HepG2 (cell line): ENCODE measurements around the gene IDUA. TPM values are rescaled to one million over a fixed set of nuclear protein-coding genes. Genes with fewer than 3 reads are reported as not detected.

ENCODE experiments used
- HES4 ChIP-seq: sonication (generic); formaldehyde crosslinking; IDR thresholded peaks from 2 replicates; pipeline ENCODE4 v1.9.0; 2021; ENCODE audit warnings: mild to moderate bottlenecking, missing genetic modification reagents, borderline replicate concordance
- SPEN ChIP-seq: sonication (generic); formaldehyde crosslinking; IDR thresholded peaks from 2 replicates; pipeline ENCODE4 v1.5.1; 2020; ENCODE audit warnings: low read depth, mild to moderate bottlenecking, missing genetic modification reagents
- ZNF740 ChIP-seq: sonication (generic); formaldehyde crosslinking; IDR thresholded peaks from 2 replicates; pipeline ENCODE4 v1.4.0; 2020; ENCODE audit warnings: missing genetic modification reagents
- polyA plus RNA-seq, 8 experiments: library from polyadenylated mRNA; depleted of rRNA in 3 of 8; stranded (reverse) in 7 of 8; unstranded in 1 of 8; fragments of >200 nt; fragmentation: Illumina TruSeq in 4 of 8; extraction: Trizol in 4 of 8; gene quantifications; 2 replicates each; pipeline versions ENCODE4 v1.2.1 to v1.2.3, GENCODE V29; 2011 to 2016; ENCODE audit warnings: low read depth in 4 of 8, missing spikeins in 1 of 8, mixed read lengths in 1 of 8; ENCODE audit not compliant: insufficient read depth in 1 of 8
- total RNA-seq, 5 experiments: library from RNA; depleted of rRNA; stranded (reverse); fragments of >200 nt; fragmentation: Illumina TruSeq; extraction: Trizol; gene quantifications; 2 replicates each; pipeline ENCODE4 v1.2.3, GENCODE V29; 2016; ENCODE audit warnings: low read depth in 1 of 5
- TF ChIP-seq, protein P1 (sequence below): sonication (generic); formaldehyde crosslinking; IDR thresholded peaks from 2 replicates; pipeline ENCODE4 v1.5.0; 2020; ENCODE audit warnings: mild to moderate bottlenecking, missing genetic modification reagents, borderline replicate concordance
- TF ChIP-seq, protein P2 (sequence below): sonication (generic); formaldehyde crosslinking; IDR thresholded peaks from 2 replicates; pipeline ENCODE4 v1.4.0; 2020; ENCODE audit warnings: missing genetic modification reagents
- TF ChIP-seq, protein P3 (sequence below): sonication (generic); formaldehyde crosslinking; IDR thresholded peaks from 2 replicates; pipeline ENCODE4 v1.4.0; 2020; ENCODE audit warnings: missing genetic modification reagents

The IDUA gene
- total and polyA plus RNA-seq, 2 of the 13 experiments (the other 11 are each of a cell fraction or from before 2014, with no cell fraction given) = 0.77 to 1.0 TPM

DNA sequence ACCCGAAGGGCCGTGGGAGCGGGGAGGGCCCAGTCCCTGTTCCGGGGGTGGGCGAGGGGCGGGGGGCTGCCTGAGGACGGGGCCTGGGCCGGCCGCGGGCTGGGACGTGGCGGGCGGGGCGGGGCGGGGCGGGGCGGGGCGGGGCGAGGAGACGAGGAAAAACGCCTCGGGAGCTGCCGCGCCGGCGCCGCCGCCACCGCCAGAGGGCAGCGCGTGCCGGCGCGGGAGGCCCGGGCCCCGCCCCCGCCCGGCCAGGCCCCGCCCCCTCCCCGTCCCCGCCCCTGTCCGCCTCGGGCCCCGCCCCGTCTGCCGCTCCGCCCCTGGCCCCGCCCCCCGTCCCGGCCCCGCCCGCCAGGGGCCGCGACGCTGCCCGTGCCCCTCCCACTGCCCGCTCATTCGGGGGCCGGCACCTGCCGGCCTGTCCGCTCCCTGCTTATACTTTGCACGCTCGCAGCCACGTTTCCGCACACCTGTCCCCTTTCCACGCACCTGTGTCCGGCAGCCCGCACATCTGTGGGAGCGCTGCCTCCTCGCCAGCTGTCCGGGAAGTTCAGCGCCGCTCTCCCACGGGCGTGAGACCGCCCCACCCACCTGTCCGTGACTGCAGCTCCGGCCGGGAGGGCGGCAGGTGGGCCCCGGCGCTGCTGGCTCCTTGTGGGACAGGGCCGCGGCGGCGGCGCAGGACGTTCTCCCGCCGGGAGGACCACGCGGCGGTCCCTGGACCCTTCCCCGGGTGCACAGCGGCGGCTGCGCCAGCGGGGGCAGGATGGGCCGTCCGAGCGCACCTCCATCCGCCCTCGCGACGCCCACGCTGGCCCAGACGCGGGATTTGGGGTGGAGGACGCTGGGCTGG lies 22.9 kb downstream of the IDUA start (continued):
- TF ChIP-seq, protein P1, sequence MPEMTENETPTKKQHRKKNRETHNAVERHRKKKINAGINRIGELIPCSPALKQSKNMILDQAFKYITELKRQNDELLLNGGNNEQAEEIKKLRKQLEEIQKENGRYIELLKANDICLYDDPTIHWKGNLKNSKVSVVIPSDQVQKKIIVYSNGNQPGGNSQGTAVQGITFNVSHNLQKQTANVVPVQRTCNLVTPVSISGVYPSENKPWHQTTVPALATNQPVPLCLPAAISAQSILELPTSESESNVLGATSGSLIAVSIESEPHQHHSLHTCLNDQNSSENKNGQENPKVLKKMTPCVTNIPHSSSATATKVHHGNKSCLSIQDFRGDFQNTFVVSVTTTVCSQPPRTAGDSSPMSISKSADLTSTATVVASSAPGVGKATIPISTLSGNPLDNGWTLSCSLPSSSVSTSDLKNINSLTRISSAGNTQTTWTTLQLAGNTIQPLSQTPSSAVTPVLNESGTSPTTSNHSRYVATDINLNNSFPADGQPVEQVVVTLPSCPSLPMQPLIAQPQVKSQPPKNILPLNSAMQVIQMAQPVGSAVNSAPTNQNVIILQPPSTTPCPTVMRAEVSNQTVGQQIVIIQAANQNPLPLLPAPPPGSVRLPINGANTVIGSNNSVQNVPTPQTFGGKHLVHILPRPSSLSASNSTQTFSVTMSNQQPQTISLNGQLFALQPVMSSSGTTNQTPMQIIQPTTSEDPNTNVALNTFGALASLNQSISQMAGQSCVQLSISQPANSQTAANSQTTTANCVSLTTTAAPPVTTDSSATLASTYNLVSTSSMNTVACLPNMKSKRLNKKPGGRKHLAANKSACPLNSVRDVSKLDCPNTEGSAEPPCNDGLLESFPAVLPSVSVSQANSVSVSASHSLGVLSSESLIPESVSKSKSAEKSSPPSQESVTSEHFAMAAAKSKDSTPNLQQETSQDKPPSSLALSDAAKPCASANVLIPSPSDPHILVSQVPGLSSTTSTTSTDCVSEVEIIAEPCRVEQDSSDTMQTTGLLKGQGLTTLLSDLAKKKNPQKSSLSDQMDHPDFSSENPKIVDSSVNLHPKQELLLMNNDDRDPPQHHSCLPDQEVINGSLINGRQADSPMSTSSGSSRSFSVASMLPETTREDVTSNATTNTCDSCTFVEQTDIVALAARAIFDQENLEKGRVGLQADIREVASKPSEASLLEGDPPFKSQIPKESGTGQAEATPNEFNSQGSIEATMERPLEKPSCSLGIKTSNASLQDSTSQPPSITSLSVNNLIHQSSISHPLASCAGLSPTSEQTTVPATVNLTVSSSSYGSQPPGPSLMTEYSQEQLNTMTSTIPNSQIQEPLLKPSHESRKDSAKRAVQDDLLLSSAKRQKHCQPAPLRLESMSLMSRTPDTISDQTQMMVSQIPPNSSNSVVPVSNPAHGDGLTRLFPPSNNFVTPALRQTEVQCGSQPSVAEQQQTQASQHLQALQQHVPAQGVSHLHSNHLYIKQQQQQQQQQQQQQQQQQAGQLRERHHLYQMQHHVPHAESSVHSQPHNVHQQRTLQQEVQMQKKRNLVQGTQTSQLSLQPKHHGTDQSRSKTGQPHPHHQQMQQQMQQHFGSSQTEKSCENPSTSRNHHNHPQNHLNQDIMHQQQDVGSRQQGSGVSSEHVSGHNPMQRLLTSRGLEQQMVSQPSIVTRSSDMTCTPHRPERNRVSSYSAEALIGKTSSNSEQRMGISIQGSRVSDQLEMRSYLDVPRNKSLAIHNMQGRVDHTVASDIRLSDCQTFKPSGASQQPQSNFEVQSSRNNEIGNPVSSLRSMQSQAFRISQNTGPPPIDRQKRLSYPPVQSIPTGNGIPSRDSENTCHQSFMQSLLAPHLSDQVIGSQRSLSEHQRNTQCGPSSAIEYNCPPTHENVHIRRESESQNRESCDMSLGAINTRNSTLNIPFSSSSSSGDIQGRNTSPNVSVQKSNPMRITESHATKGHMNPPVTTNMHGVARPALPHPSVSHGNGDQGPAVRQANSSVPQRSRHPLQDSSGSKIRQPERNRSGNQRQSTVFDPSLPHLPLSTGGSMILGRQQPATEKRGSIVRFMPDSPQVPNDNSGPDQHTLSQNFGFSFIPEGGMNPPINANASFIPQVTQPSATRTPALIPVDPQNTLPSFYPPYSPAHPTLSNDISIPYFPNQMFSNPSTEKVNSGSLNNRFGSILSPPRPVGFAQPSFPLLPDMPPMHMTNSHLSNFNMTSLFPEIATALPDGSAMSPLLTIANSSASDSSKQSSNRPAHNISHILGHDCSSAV (CRISPR knock-in tag) = no peak
- TF ChIP-seq HES4 (peak; percentile 12; the same call in 1 of the 2 replicates), ZNF740 (CRISPR knock-in tag) (peak; percentile 39; the same call in 1 of the 2 replicates), SPEN (CRISPR knock-in tag) (peak; percentile 45; the same call in 1 of the 2 replicates)
- TF ChIP-seq, protein P2, sequence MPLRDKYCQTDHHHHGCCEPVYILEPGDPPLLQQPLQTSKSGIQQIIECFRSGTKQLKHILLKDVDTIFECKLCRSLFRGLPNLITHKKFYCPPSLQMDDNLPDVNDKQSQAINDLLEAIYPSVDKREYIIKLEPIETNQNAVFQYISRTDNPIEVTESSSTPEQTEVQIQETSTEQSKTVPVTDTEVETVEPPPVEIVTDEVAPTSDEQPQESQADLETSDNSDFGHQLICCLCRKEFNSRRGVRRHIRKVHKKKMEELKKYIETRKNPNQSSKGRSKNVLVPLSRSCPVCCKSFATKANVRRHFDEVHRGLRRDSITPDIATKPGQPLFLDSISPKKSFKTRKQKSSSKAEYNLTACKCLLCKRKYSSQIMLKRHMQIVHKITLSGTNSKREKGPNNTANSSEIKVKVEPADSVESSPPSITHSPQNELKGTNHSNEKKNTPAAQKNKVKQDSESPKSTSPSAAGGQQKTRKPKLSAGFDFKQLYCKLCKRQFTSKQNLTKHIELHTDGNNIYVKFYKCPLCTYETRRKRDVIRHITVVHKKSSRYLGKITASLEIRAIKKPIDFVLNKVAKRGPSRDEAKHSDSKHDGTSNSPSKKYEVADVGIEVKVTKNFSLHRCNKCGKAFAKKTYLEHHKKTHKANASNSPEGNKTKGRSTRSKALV = 0 out of 2 replicates have a peak, but pooled peaks have one; percentile 14
- TF ChIP-seq, protein P3, sequence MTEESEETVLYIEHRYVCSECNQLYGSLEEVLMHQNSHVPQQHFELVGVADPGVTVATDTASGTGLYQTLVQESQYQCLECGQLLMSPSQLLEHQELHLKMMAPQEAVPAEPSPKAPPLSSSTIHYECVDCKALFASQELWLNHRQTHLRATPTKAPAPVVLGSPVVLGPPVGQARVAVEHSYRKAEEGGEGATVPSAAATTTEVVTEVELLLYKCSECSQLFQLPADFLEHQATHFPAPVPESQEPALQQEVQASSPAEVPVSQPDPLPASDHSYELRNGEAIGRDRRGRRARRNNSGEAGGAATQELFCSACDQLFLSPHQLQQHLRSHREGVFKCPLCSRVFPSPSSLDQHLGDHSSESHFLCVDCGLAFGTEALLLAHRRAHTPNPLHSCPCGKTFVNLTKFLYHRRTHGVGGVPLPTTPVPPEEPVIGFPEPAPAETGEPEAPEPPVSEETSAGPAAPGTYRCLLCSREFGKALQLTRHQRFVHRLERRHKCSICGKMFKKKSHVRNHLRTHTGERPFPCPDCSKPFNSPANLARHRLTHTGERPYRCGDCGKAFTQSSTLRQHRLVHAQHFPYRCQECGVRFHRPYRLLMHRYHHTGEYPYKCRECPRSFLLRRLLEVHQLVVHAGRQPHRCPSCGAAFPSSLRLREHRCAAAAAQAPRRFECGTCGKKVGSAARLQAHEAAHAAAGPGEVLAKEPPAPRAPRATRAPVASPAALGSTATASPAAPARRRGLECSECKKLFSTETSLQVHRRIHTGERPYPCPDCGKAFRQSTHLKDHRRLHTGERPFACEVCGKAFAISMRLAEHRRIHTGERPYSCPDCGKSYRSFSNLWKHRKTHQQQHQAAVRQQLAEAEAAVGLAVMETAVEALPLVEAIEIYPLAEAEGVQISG = 0 out of 2 replicates have a peak, but pooled peaks have one; percentile 11
